Globus pallidus (tissue), 1 donor: Measurements from ENCODE around the gene PCGF5.

Experiments used
- DNase-seq: peaks from one replicate; pipeline ENCODE4 v3.0.0-alpha.2; 2015; ENCODE audit warnings: low spot score

PCGF5 gene

GRCh38 chr10:91328320-91328984, 108.0 kb downstream of the PCGF5 start:
- DNase-seq, result no peak
